Measurements from ENCODE around the gene STMP1. TPM values are rescaled to one million over a fixed set of nuclear protein-coding genes. Genes with fewer than 3 reads are reported as not detected.

Gene STMP1
- total RNA-seq, 1 donor from 2014 or later: 63.3 TPM

GRCh38 chr7:135670179-135670578, 7.9 kb downstream of the STMP1 start:
- H3K9me3 Mint-ChIP-seq (ENCODE audit: low read depth): no peaks in the 10 kb centered on the region
- no peak overlapping the region for H3K4me3 Mint-ChIP-seq (ENCODE audit: low read depth)
- no peaks in the 10 kb centered on the region for H3K4me1 Mint-ChIP-seq (ENCODE audit: low read depth)
- no peak for DNase-seq (ENCODE audit: low spot score, unreplicated experiment)
- no peak for TF ChIP-seq CTCF (IDR thresholded peaks at IDR 0.05; ENCODE audit: unreplicated experiment)
- no peak overlapping the region for H3K27ac Mint-ChIP-seq
- no peaks in the 10 kb centered on the region for H3K27me3 Mint-ChIP-seq
- peaks cover 10% of the 10 kb centered on the region for H3K36me3 Mint-ChIP-seq (ENCODE audit: insufficient read depth)

GRCh38 chr7:135672560-135673359, 10.4 kb downstream of the STMP1 start:
- no peak for DNase-seq (ENCODE audit: low spot score, unreplicated experiment)
- Mint-ChIP-seq H3K4me3 (ENCODE audit: low read depth) (no peak overlapping the region), H3K27me3 (no peaks in the 10 kb centered on the region), H3K9me3 (ENCODE audit: low read depth) (no peaks in the 10 kb centered on the region), H3K36me3 (ENCODE audit: insufficient read depth) (peaks cover 12% of the 10 kb centered on the region), H3K27ac (no peak overlapping the region), H3K4me1 (ENCODE audit: low read depth) (no peaks in the 10 kb centered on the region)
- TF ChIP-seq CTCF (IDR thresholded peaks at IDR 0.05; ENCODE audit: unreplicated experiment): peak; percentile 84

GRCh38 chr7:135673360-135673706, 11.0 kb downstream of the STMP1 start:
- no peak for DNase-seq (ENCODE audit: low spot score, unreplicated experiment)
- Mint-ChIP-seq H3K27me3 (no peaks in the 10 kb centered on the region), H3K27ac (no peak overlapping the region), H3K36me3 (ENCODE audit: insufficient read depth) (peaks cover 14% of the 10 kb centered on the region), H3K4me1 (ENCODE audit: low read depth) (no peaks in the 10 kb centered on the region), H3K4me3 (ENCODE audit: low read depth) (no peak overlapping the region), H3K9me3 (ENCODE audit: low read depth) (no peaks in the 10 kb centered on the region)
- no peak for TF ChIP-seq CTCF (IDR thresholded peaks at IDR 0.05; ENCODE audit: unreplicated experiment)

- Mint-ChIP-seq H3K27ac (no peak overlapping the region), H3K27me3 (no peaks in the 10 kb centered on the region), H3K4me1 (ENCODE audit: low read depth) (no peaks in the 10 kb centered on the region), H3K4me3 (ENCODE audit: low read depth) (no peak overlapping the region), H3K36me3 (ENCODE audit: insufficient read depth) (peaks cover 12% of the 10 kb centered on the region), H3K9me3 (ENCODE audit: low read depth) (no peaks in the 10 kb centered on the region)
- DNase-seq (ENCODE audit: low spot score, unreplicated experiment): no peak
- no peak for TF ChIP-seq CTCF (IDR thresholded peaks at IDR 0.05; ENCODE audit: unreplicated experiment)
Observed at GRCh38 chr7:135678612-135679575, 16.6 kb downstream of the STMP1 start.

- H3K9me3 Mint-ChIP-seq (ENCODE audit: low read depth): no peaks in the 10 kb centered on the region
- H3K27ac Mint-ChIP-seq: no peak overlapping the region
- TF ChIP-seq CTCF (IDR thresholded peaks at IDR 0.05; ENCODE audit: unreplicated experiment): no peak
- DNase-seq (ENCODE audit: low spot score, unreplicated experiment): no peak
- no peak overlapping the region for H3K4me3 Mint-ChIP-seq (ENCODE audit: low read depth)
- H3K27me3 Mint-ChIP-seq: no peaks in the 10 kb centered on the region
- H3K36me3 Mint-ChIP-seq (ENCODE audit: insufficient read depth): peaks cover 4% of the 10 kb centered on the region
- H3K4me1 Mint-ChIP-seq (ENCODE audit: low read depth): no peaks in the 10 kb centered on the region
Observed at GRCh38 chr7:135681762-135682161, 19.4 kb downstream of the STMP1 start.
